BJ (cell line): ENCODE results near the gene ANKRD24. TPM values are rescaled to one million over a fixed set of nuclear protein-coding genes. Genes with fewer than 3 reads are reported as not detected.
"Not testable (repeated sequence)": the region's sequence is repeated elsewhere in the genome, so short reads cannot be mapped to it uniquely, and the experiment has no call there.

Source experiments
- CTCF ChIA-PET: fragments of 350-600 bp; formaldehyde crosslinking; extraction: SDS; loops from one replicate; lab custom pipeline; 2021; ENCODE audit warnings: antibody characterized with exemption, inconsistent platforms; lab: Yijun Ruan, JAX
- POLR2A ChIA-PET: fragments of 300-600 bp; sonication (Branson Sonifier 250); formaldehyde crosslinking; extraction: SDS; loops from one replicate; lab custom pipeline; 2021; ENCODE audit warnings: antibody characterized with exemption; lab: Charles Lee
- DNase-seq: peaks from one replicate; pipeline ENCODE4 v3.0.0-alpha.2; 2011; ENCODE audit warnings: low read depth
- H3K27me3 ChIP-seq: 2 replicates; pipeline ENCODE4 v1.6.0; 2011; ENCODE audit warnings: low read length; ENCODE audit not compliant: control insufficient read depth, insufficient read depth
- H3K36me3 ChIP-seq: 2 replicates; pipeline ENCODE4 v1.5.1; 2011; ENCODE audit warnings: low read length; ENCODE audit not compliant: control insufficient read depth, insufficient read depth
- H3K4me3 ChIP-seq: 2 replicates; pipeline ENCODE4 v1.5.1; 2011; ENCODE audit warnings: low read depth, mild to moderate bottlenecking, control low read depth, low read length
- polyA plus RNA-seq: library from polyadenylated mRNA; depleted of rRNA; stranded (reverse); fragments of >200 nt; gene quantifications from 2 replicates; pipeline ENCODE4 v1.2.3, GENCODE V29; 2011
- TF ChIP-seq, protein P1 (sequence below): IDR thresholded peaks from 2 replicates; pipeline ENCODE4 v1.5.1; 2011; ENCODE audit warnings: low read depth, mild to moderate bottlenecking, control low read depth, inconsistent platforms, low read length, moderate library complexity; ENCODE audit not compliant: insufficient read depth

Gene ANKRD24
- polyA plus RNA-seq, 1 experiment, result 0.22 TPM

GRCh38 chr19:4232614-4233281, 50.3 kb downstream of the ANKRD24 start:
- H3K4me3 ChIP-seq, result no peak overlapping the region
- H3K36me3 ChIP-seq, result no peaks in the 10 kb centered on the region
- POLR2A ChIA-PET, result no interaction called here
- DNase-seq, result no peak
- H3K27me3 ChIP-seq, result peaks cover 4% of the 10 kb centered on the region; the same call in 1 of the 2 replicates
- TF ChIP-seq, protein P1, sequence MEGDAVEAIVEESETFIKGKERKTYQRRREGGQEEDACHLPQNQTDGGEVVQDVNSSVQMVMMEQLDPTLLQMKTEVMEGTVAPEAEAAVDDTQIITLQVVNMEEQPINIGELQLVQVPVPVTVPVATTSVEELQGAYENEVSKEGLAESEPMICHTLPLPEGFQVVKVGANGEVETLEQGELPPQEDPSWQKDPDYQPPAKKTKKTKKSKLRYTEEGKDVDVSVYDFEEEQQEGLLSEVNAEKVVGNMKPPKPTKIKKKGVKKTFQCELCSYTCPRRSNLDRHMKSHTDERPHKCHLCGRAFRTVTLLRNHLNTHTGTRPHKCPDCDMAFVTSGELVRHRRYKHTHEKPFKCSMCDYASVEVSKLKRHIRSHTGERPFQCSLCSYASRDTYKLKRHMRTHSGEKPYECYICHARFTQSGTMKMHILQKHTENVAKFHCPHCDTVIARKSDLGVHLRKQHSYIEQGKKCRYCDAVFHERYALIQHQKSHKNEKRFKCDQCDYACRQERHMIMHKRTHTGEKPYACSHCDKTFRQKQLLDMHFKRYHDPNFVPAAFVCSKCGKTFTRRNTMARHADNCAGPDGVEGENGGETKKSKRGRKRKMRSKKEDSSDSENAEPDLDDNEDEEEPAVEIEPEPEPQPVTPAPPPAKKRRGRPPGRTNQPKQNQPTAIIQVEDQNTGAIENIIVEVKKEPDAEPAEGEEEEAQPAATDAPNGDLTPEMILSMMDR, result no peak
- CTCF ChIA-PET, result interaction anchor here (0.7 to 1.6 kb wide), 5 partner anchors 9 to 293 kb away, joined by 3 to 9 read pairs (median 6); no protein-coding TSS in a partner anchor

DNA sequence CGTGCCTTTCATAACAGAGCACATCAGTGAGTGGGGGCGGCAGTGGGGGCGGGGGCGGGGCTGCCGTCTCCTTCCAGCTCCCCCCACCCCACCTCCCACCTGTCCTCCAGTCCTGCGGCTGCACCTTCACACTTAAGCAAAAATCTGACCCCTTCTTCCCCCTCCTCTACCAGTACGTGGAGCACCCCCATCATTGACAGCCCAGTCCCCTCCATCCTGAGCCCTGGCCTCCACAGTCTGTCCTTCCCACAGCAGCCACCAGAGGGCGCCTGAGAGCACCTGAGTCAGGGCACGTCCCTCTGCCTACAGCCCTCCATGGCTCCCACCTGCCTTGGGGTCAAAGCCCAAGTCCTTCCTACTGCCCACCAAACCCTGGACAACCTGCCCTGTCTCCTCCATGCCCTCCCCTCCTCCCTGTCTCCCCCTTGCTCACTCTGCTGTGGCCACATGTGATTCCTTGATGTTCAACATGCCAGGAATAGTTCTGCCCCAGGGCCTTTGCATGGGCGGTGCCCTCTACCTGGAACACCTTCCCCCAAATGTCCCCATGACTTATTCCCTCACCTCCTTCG, 50.9 kb downstream of the ANKRD24 start:
- POLR2A ChIA-PET, result no interaction called here
- CTCF ChIA-PET, result interaction anchor here (0.7 to 1.9 kb wide), 7 partner anchors 8 to 292 kb away, joined by 3 to 9 read pairs (median 5); partner anchors contain the start of gene YJU2
- DNase-seq, result no peak

DNA sequence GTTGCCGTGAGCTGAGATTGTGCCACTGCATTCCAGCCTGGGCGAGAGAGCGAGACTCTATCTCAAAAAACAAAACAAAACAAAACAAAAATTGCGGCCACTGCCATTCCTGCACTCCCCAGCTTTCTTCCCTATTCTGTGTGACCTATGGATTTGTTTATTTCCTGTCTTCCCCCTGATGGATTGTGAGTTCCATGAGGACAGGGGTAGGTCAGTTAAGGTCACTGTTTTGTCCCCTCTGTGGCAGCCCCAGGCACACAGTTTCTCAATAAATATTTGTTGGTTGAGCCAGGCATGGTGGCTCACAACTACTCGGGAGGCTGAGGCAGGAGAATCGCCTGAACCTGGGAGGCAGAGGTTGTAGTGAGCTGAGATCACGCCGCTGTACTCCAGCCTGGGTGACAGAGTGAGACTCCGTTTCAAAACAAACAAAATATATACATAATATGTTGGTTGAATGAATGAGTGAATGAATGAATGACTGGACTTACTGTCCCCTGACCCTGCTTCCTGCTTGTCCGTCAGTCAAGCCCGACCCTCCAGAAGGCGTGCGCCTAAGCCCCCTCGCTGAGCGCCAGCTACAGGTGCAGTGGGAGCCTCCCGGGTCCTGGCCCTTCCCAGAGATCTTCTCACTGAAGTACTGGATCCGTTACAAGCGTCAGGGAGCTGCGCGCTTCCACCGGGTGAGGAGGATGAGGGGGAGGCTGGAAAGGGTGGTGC, 51.8 kb downstream of the ANKRD24 start:
- Histone ChIP-seq H3K36me3 (no peaks in the 10 kb centered on the region), H3K27me3 (no peaks in the 10 kb centered on the region), H3K4me3 (no peak overlapping the region)
- no peak for DNase-seq
- POLR2A ChIA-PET, result no interaction called here
- TF ChIP-seq, protein P1, result no peak
- CTCF ChIA-PET, result interaction anchor here (0.7 to 1.9 kb wide), 6 partner anchors 13 to 291 kb away, joined by 3 to 9 read pairs (median 6); partner anchors contain the start of gene YJU2

More for the DNA sequence above, 50.9 kb downstream of the ANKRD24 start:
- TF ChIP-seq, protein P1, result peak; percentile 71
- Histone ChIP-seq H3K4me3 (no peak overlapping the region), H3K27me3 (no peaks in the 10 kb centered on the region), H3K36me3 (no peaks in the 10 kb centered on the region)

DNA sequence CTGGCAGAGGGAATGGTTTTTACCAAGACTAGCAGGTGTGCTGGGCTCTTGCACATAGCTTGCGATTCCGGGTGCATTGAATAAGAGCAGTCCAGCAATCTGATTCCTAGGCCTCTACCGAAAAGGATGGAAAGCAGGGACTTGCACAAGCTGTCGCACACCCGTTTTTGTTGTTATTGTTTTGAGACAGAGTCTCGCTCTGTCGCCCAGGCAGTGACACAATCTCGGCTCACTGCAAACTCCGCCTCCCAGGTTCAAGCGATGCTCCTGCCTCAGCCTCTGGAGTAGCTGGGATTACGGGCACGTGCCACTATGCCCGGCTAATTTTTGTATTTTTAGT, 52.3 kb downstream of the ANKRD24 start:
- H3K4me3 ChIP-seq, result no peak overlapping the region
- no peaks in the 10 kb centered on the region for H3K36me3 ChIP-seq
- CTCF ChIA-PET, result interaction anchor here (1.8 to 1.9 kb wide), 2 partner anchors 12 to 118 kb away, joined by 5 to 8 read pairs; partner anchors contain the start of gene YJU2
- TF ChIP-seq, protein P1, result no peak
- DNase-seq, result no peak
- POLR2A ChIA-PET, result no interaction called here
- no peaks in the 10 kb centered on the region for H3K27me3 ChIP-seq

GRCh38 chr19:4237510-4237909, 55.0 kb downstream of the ANKRD24 start:
- H3K36me3 ChIP-seq, POLR2A ChIA-PET, DNase-seq, H3K4me3 ChIP-seq, H3K27me3 ChIP-seq: not testable (repeated sequence)
- CTCF ChIA-PET, result interaction anchor here (0.7 kb wide), 1 partner anchor 57 kb away, joined by 3 read pairs; no protein-coding TSS in a partner anchor
